Measurements from ENCODE around the gene DAPK3.

- TF ChIP-seq CTCF (IDR thresholded peaks at IDR 0.05) (no peak), POLR2A (IDR thresholded peaks at IDR 0.05) (no peak), EP300 (IDR thresholded peaks at IDR 0.05) (no peak)
These were observed 13.2 kb upstream of the DAPK3 start for GRCh38 chr19:3983936-3984583.
